Esophagus (tissue), 2 donors: Measurements from ENCODE around the gene PIH1D2. TPM values are rescaled to one million over a fixed set of nuclear protein-coding genes. Genes with fewer than 3 reads are reported as not detected.

ENCODE experiments used
- polyA plus RNA-seq, 2 donors: library from polyadenylated mRNA; stranded (reverse); fragments of 200-250 nt; gene quantifications; one replicate each; pipeline ENCODE4 v1.2.3, GENCODE V29; 2013
- donor health status: healthy with polysubstance abuse.
- donor health status: Bipolar disorder and iron deficiency.

PIH1D2 gene
- polyA plus RNA-seq, 2 donors, result 1.7 to 1.8 TPM

Other genes starting within 250 kb of the PIH1D2 start
- 10 to 100 TPM; 13.2 to 19.5 TPM for gene ALG9, start 202.4 kb downstream of the PIH1D2 start, polyA plus RNA-seq
- gene FDXACB1, start 194.9 kb downstream of the PIH1D2 start, polyA plus RNA-seq, result 1 to 10 TPM; 1.1 to 1.3 TPM
- gene CFAP68, start 194.5 kb downstream of the PIH1D2 start, polyA plus RNA-seq, result 10 to 100 TPM; 29.5 to 33.4 TPM
- gene CRYAB, start 162.2 kb downstream of the PIH1D2 start, polyA plus RNA-seq, result 100 to 1,000 TPM in 1 of 2 donors, 10 to 100 TPM in 1; 89.6 to 173 TPM
- gene HSPB2, start 161.3 kb downstream of the PIH1D2 start, polyA plus RNA-seq, result 1 to 10 TPM; 1.8 to 2.0 TPM
- gene C11orf52, start 155.1 kb downstream of the PIH1D2 start, polyA plus RNA-seq, result 1 to 10 TPM; 6.5 to 6.6 TPM
- 1 to 10 TPM; 1.9 to 4.2 TPM for gene DIXDC1, start 136.7 kb downstream of the PIH1D2 start, polyA plus RNA-seq
- gene DLAT, start 48.6 kb downstream of the PIH1D2 start, polyA plus RNA-seq, result 10 to 100 TPM in 1 of 2 donors, 1 to 10 TPM in 1; 9.7 to 22.6 TPM
- gene NKAPD1, start 282 bp upstream of the PIH1D2 start, polyA plus RNA-seq, result 10 to 100 TPM in 1 of 2 donors, 1 to 10 TPM in 1; 9.0 to 10.8 TPM
- 100 to 1,000 TPM; 158 to 165 TPM for gene TIMM8B, start 12.7 kb upstream of the PIH1D2 start, polyA plus RNA-seq
- gene SDHD, start 12.9 kb upstream of the PIH1D2 start, polyA plus RNA-seq, result 100 to 1,000 TPM; 148 to 150 TPM
- gene IL18, start 90.1 kb upstream of the PIH1D2 start, polyA plus RNA-seq, result 100 to 1,000 TPM; 140 to 289 TPM
- under 1 TPM; 0.11 to 0.12 TPM for gene TEX12, start 93.4 kb upstream of the PIH1D2 start, polyA plus RNA-seq
- gene BCO2, start 101.5 kb upstream of the PIH1D2 start, polyA plus RNA-seq, result 10 to 100 TPM in 1 of 2 donors, 1 to 10 TPM in 1; 9.1 to 11.1 TPM
- 10 to 100 TPM; 48.6 to 53.8 TPM for gene PTS, start 152.4 kb upstream of the PIH1D2 start, polyA plus RNA-seq
- gene PLET1, start 186.8 kb upstream of the PIH1D2 start, polyA plus RNA-seq, result not detected